NCI-H1092 treated with DMSO at 0.1 percent for 48 hours (cell line): ENCODE results near the gene DCAF17.
"Not testable (repeated sequence)": the region's sequence is repeated elsewhere in the genome, so short reads cannot be mapped to it uniquely, and the experiment has no call there.

Source experiments
- DNase-seq: peaks from one replicate; lab custom pipeline; 2025; lab: John Stamatoyannopoulos, UW

Gene DCAF17

GRCh38 chr2:171460537-171460936 is 26.5 kb downstream of the DCAF17 start:
- DNase-seq = no peak

- DNase-seq = no peak
Observed at GRCh38 chr2:171469176-171469575, 35.1 kb downstream of the DCAF17 start.

- no peak for DNase-seq
Observed at GRCh38 chr2:171470129-171470528, 36.1 kb downstream of the DCAF17 start.

GRCh38 chr2:171475979-171476378 is 42.0 kb downstream of the DCAF17 start:
- DNase-seq = no peak

- no peak for DNase-seq
Observed at GRCh38 chr2:171478345-171478744, 44.3 kb downstream of the DCAF17 start.

GRCh38 chr2:171479154-171479814 is 45.3 kb downstream of the DCAF17 start:
- DNase-seq = no peak

GRCh38 chr2:171480908-171481307 is 46.9 kb downstream of the DCAF17 start:
- DNase-seq = no peak

GRCh38 chr2:171482308-171482707 is 48.3 kb downstream of the DCAF17 start:
- DNase-seq = no peak

GRCh38 chr2:171482877-171483276 is 48.9 kb downstream of the DCAF17 start:
- DNase-seq = no peak

GRCh38 chr2:171483793-171484192 is 49.8 kb downstream of the DCAF17 start:
- no peak for DNase-seq

GRCh38 chr2:171485116-171485515 is 51.1 kb downstream of the DCAF17 start:
- DNase-seq = no peak

GRCh38 chr2:171487201-171487600 is 53.2 kb downstream of the DCAF17 start:
- DNase-seq = no peak

- DNase-seq = no peak
Observed at GRCh38 chr2:171487803-171488259, 53.8 kb downstream of the DCAF17 start.

- DNase-seq = no peak
Observed at GRCh38 chr2:171490577-171490976, 56.6 kb downstream of the DCAF17 start.

GRCh38 chr2:171491292-171491691 is 57.3 kb downstream of the DCAF17 start:
- DNase-seq = no peak

GRCh38 chr2:171492664-171493063 is 58.6 kb downstream of the DCAF17 start:
- DNase-seq = no peak

GRCh38 chr2:171497664-171498063 is 63.6 kb downstream of the DCAF17 start:
- not testable (repeated sequence) for DNase-seq

- no peak for DNase-seq
Observed at GRCh38 chr2:171505374-171505773, 71.3 kb downstream of the DCAF17 start.

GRCh38 chr2:171509945-171510731 is 76.1 kb downstream of the DCAF17 start:
- no peak for DNase-seq

GRCh38 chr2:171512014-171512413 is 78.0 kb downstream of the DCAF17 start:
- DNase-seq = no peak

GRCh38 chr2:171512683-171513195 is 78.7 kb downstream of the DCAF17 start:
- DNase-seq = no peak

- no peak for DNase-seq
Observed at GRCh38 chr2:171513719-171514160, 79.7 kb downstream of the DCAF17 start.

- no peak for DNase-seq
Observed at GRCh38 chr2:171514908-171515582, 81.0 kb downstream of the DCAF17 start.
